ENCODE data around the gene FBXO24. TPM values are rescaled to one million over a fixed set of nuclear protein-coding genes. Genes with fewer than 3 reads are reported as not detected.

The FBXO24 gene
- total and polyA plus RNA-seq, 9 of the 15 experiments (the other 6 are each of a cell fraction or from before 2014, with no cell fraction given) = 0.17 to 0.95 (median 0.50) TPM

GRCh38 chr7:100641463-100641859 is 55.3 kb downstream of the FBXO24 start, which contains the start of gene TFR2 (continued):
- 0 out of 2 replicates have a peak, but pooled peaks have one; percentile 29 for TF ChIP-seq NR2C1 (IDR thresholded peaks at IDR 0.05)
- no peak for TF ChIP-seq NR2C1 (tag; IDR thresholded peaks at IDR 0.05)
- TF ChIP-seq ZNF143 (CRISPR knock-in tag; IDR thresholded peaks at IDR 0.05) = no peak
- TF ChIP-seq NR3C1 (CRISPR knock-in tag; IDR thresholded peaks at IDR 0.05) = no peak
- TF ChIP-seq CHAMP1 (IDR thresholded peaks at IDR 0.05) = no peak; the same call in 1 of the 2 replicates
- no peak for TF ChIP-seq SREBF2 (CRISPR knock-in tag; IDR thresholded peaks at IDR 0.05)
- no peak for TF ChIP-seq CEBPZ (IDR thresholded peaks at IDR 0.05; ENCODE audit: borderline replicate concordance, low read depth, low read length)
- TF ChIP-seq NONO (IDR thresholded peaks at IDR 0.05; ENCODE audit: low read depth in 2 of 2, low read length in 1 of 2) = peak in 1 of 2 experiments; percentile 90; a peak in 2 of 4 replicates
- no peak for TF ChIP-seq PYGO2 (tag; IDR thresholded peaks at IDR 0.05)
- no peak for TF ChIP-seq ZNF436 (CRISPR knock-in tag; IDR thresholded peaks at IDR 0.05)
- TF ChIP-seq, protein P1, sequence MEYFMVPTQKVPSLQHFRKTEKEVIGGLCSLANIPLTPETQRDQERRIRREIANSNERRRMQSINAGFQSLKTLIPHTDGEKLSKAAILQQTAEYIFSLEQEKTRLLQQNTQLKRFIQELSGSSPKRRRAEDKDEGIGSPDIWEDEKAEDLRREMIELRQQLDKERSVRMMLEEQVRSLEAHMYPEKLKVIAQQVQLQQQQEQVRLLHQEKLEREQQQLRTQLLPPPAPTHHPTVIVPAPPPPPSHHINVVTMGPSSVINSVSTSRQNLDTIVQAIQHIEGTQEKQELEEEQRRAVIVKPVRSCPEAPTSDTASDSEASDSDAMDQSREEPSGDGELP (CRISPR knock-in tag; IDR thresholded peaks at IDR 0.05; ENCODE audit: borderline replicate concordance) = peak; percentile 55
- TF ChIP-seq FOXJ3 (CRISPR knock-in tag; IDR thresholded peaks at IDR 0.05) = no peak
- TF ChIP-seq, protein P2, sequence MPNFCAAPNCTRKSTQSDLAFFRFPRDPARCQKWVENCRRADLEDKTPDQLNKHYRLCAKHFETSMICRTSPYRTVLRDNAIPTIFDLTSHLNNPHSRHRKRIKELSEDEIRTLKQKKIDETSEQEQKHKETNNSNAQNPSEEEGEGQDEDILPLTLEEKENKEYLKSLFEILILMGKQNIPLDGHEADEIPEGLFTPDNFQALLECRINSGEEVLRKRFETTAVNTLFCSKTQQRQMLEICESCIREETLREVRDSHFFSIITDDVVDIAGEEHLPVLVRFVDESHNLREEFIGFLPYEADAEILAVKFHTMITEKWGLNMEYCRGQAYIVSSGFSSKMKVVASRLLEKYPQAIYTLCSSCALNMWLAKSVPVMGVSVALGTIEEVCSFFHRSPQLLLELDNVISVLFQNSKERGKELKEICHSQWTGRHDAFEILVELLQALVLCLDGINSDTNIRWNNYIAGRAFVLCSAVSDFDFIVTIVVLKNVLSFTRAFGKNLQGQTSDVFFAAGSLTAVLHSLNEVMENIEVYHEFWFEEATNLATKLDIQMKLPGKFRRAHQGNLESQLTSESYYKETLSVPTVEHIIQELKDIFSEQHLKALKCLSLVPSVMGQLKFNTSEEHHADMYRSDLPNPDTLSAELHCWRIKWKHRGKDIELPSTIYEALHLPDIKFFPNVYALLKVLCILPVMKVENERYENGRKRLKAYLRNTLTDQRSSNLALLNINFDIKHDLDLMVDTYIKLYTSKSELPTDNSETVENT (CRISPR knock-in tag; IDR thresholded peaks at IDR 0.05) = peak; percentile 58; the same call in 1 of the 2 replicates
- TF ChIP-seq, protein P3, sequence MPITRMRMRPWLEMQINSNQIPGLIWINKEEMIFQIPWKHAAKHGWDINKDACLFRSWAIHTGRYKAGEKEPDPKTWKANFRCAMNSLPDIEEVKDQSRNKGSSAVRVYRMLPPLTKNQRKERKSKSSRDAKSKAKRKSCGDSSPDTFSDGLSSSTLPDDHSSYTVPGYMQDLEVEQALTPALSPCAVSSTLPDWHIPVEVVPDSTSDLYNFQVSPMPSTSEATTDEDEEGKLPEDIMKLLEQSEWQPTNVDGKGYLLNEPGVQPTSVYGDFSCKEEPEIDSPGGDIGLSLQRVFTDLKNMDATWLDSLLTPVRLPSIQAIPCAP (CRISPR knock-in tag; IDR thresholded peaks at IDR 0.05; ENCODE audit: borderline replicate concordance) = no peak
- TF ChIP-seq, protein P4, sequence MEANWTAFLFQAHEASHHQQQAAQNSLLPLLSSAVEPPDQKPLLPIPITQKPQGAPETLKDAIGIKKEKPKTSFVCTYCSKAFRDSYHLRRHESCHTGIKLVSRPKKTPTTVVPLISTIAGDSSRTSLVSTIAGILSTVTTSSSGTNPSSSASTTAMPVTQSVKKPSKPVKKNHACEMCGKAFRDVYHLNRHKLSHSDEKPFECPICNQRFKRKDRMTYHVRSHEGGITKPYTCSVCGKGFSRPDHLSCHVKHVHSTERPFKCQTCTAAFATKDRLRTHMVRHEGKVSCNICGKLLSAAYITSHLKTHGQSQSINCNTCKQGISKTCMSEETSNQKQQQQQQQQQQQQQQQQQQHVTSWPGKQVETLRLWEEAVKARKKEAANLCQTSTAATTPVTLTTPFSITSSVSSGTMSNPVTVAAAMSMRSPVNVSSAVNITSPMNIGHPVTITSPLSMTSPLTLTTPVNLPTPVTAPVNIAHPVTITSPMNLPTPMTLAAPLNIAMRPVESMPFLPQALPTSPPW (CRISPR knock-in tag; IDR thresholded peaks at IDR 0.05) = peak; percentile 97
- no peak for TF ChIP-seq DNMT1 (IDR thresholded peaks at IDR 0.05)
- no peak for TF ChIP-seq ZNF174 (CRISPR knock-in tag; IDR thresholded peaks at IDR 0.05)
